HEK293 (cell line): ENCODE data around the gene DPP6.

Experiments used
- BCL11A ChIP-seq: fragments of 450-650 bp; formaldehyde crosslinking; IDR thresholded peaks from 2 replicates; pipeline ENCODE4 v1.5.1; 2016; ENCODE audit warnings: low read depth, missing biosample characterization, missing genetic modification characterization
- CTCF ChIP-seq: fragments of 450-650 bp; formaldehyde crosslinking; IDR thresholded peaks from 2 replicates; pipeline ENCODE4 v1.5.1; 2016; ENCODE audit warnings: missing biosample characterization, missing genetic modification characterization
- KLF7 ChIP-seq: fragments of 450-650 bp; formaldehyde crosslinking; IDR thresholded peaks from 2 replicates; pipeline ENCODE4 v1.5.1; 2016; ENCODE audit warnings: missing biosample characterization, missing genetic modification characterization, borderline replicate concordance
- PATZ1 ChIP-seq: fragments of 450-650 bp; formaldehyde crosslinking; IDR thresholded peaks from 2 replicates; pipeline ENCODE4 v1.5.1; 2016; ENCODE audit warnings: missing biosample characterization, missing genetic modification characterization
- ZBTB10 ChIP-seq: fragments of 450-650 bp; formaldehyde crosslinking; IDR thresholded peaks from 2 replicates; pipeline ENCODE4 v1.5.1; 2016; ENCODE audit warnings: missing biosample characterization, missing genetic modification characterization
- ZEB2 ChIP-seq: fragments of 450-650 bp; formaldehyde crosslinking; IDR thresholded peaks from 2 replicates; pipeline ENCODE4 v1.5.1; 2016; ENCODE audit warnings: missing biosample characterization, missing genetic modification characterization
- ZNF658 ChIP-seq: fragments of 450-650 bp; formaldehyde crosslinking; IDR thresholded peaks from 2 replicates; pipeline ENCODE4; 2016; ENCODE audit warnings: missing biosample characterization, missing genetic modification characterization
- ZNF747 ChIP-seq: fragments of 450-650 bp; formaldehyde crosslinking; IDR thresholded peaks from 2 replicates; pipeline ENCODE4 v1.5.1; 2016; ENCODE audit warnings: missing biosample characterization, missing genetic modification characterization
- ZSCAN5A ChIP-seq: fragments of 450-650 bp; formaldehyde crosslinking; IDR thresholded peaks from 2 replicates; pipeline ENCODE4 v1.5.1; 2016; ENCODE audit warnings: missing biosample characterization, missing genetic modification characterization
- TF ChIP-seq, protein P1 (sequence below): fragments of 450-650 bp; formaldehyde crosslinking; IDR thresholded peaks from 2 replicates; pipeline ENCODE4 v1.5.1; 2016; ENCODE audit warnings: missing biosample characterization, missing genetic modification characterization
- TF ChIP-seq, protein P2 (sequence below): fragments of 450-650 bp; formaldehyde crosslinking; IDR thresholded peaks from 2 replicates; pipeline ENCODE4 v1.5.1; 2016; ENCODE audit warnings: missing biosample characterization, missing genetic modification characterization, borderline replicate concordance
- TF ChIP-seq, protein P3 (sequence below): IDR thresholded peaks from 2 replicates; pipeline ENCODE4 v1.6.1; 2011; ENCODE audit warnings: mild to moderate bottlenecking, low read depth, low read length, borderline replicate concordance
- TF ChIP-seq, protein P4 (sequence below): fragments of 450-650 bp; formaldehyde crosslinking; IDR thresholded peaks from 2 replicates; pipeline ENCODE4 v1.5.1; 2017; ENCODE audit warnings: missing biosample characterization, missing genetic modification characterization

DNA sequence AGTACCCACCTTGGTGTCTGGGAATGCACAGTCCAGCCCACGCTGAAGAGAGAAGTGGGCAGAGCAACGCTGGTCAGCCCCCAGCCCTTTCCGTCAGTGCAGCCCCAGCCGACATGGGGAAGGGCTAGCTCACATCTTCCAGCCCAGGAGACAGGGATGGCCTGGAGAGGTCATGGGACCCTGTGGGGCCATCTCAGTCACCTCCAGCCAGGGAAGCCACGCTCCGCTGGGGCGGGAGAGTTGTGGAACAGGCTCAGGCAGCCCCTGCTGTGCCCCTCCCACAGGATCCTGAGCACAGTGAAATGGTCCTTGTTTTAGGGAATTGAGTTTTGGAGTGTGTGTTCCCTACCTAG, 865.6 kb downstream of the DPP6 start:
- no peak for TF ChIP-seq ZBTB10 (tag by site-specific recombination)
- no peak for TF ChIP-seq ZSCAN5A
- TF ChIP-seq, protein P1, sequence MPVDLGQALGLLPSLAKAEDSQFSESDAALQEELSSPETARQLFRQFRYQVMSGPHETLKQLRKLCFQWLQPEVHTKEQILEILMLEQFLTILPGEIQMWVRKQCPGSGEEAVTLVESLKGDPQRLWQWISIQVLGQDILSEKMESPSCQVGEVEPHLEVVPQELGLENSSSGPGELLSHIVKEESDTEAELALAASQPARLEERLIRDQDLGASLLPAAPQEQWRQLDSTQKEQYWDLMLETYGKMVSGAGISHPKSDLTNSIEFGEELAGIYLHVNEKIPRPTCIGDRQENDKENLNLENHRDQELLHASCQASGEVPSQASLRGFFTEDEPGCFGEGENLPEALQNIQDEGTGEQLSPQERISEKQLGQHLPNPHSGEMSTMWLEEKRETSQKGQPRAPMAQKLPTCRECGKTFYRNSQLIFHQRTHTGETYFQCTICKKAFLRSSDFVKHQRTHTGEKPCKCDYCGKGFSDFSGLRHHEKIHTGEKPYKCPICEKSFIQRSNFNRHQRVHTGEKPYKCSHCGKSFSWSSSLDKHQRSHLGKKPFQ (tag by site-specific recombination): no peak
- TF ChIP-seq, protein P2, sequence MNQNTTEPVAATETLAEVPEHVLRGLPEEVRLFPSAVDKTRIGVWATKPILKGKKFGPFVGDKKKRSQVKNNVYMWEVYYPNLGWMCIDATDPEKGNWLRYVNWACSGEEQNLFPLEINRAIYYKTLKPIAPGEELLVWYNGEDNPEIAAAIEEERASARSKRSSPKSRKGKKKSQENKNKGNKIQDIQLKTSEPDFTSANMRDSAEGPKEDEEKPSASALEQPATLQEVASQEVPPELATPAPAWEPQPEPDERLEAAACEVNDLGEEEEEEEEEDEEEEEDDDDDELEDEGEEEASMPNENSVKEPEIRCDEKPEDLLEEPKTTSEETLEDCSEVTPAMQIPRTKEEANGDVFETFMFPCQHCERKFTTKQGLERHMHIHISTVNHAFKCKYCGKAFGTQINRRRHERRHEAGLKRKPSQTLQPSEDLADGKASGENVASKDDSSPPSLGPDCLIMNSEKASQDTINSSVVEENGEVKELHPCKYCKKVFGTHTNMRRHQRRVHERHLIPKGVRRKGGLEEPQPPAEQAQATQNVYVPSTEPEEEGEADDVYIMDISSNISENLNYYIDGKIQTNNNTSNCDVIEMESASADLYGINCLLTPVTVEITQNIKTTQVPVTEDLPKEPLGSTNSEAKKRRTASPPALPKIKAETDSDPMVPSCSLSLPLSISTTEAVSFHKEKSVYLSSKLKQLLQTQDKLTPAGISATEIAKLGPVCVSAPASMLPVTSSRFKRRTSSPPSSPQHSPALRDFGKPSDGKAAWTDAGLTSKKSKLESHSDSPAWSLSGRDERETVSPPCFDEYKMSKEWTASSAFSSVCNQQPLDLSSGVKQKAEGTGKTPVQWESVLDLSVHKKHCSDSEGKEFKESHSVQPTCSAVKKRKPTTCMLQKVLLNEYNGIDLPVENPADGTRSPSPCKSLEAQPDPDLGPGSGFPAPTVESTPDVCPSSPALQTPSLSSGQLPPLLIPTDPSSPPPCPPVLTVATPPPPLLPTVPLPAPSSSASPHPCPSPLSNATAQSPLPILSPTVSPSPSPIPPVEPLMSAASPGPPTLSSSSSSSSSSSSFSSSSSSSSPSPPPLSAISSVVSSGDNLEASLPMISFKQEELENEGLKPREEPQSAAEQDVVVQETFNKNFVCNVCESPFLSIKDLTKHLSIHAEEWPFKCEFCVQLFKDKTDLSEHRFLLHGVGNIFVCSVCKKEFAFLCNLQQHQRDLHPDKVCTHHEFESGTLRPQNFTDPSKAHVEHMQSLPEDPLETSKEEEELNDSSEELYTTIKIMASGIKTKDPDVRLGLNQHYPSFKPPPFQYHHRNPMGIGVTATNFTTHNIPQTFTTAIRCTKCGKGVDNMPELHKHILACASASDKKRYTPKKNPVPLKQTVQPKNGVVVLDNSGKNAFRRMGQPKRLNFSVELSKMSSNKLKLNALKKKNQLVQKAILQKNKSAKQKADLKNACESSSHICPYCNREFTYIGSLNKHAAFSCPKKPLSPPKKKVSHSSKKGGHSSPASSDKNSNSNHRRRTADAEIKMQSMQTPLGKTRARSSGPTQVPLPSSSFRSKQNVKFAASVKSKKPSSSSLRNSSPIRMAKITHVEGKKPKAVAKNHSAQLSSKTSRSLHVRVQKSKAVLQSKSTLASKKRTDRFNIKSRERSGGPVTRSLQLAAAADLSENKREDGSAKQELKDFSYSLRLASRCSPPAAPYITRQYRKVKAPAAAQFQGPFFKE (tag by site-specific recombination): no peak
- TF ChIP-seq, protein P3, sequence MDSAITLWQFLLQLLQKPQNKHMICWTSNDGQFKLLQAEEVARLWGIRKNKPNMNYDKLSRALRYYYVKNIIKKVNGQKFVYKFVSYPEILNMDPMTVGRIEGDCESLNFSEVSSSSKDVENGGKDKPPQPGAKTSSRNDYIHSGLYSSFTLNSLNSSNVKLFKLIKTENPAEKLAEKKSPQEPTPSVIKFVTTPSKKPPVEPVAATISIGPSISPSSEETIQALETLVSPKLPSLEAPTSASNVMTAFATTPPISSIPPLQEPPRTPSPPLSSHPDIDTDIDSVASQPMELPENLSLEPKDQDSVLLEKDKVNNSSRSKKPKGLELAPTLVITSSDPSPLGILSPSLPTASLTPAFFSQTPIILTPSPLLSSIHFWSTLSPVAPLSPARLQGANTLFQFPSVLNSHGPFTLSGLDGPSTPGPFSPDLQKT: no peak
- no peak for TF ChIP-seq CTCF (tag by site-specific recombination)
- no peak for TF ChIP-seq PATZ1
- TF ChIP-seq ZEB2 (tag by site-specific recombination): no peak
- TF ChIP-seq, protein P4, sequence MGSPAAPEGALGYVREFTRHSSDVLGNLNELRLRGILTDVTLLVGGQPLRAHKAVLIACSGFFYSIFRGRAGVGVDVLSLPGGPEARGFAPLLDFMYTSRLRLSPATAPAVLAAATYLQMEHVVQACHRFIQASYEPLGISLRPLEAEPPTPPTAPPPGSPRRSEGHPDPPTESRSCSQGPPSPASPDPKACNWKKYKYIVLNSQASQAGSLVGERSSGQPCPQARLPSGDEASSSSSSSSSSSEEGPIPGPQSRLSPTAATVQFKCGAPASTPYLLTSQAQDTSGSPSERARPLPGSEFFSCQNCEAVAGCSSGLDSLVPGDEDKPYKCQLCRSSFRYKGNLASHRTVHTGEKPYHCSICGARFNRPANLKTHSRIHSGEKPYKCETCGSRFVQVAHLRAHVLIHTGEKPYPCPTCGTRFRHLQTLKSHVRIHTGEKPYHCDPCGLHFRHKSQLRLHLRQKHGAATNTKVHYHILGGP (tag by site-specific recombination): no peak
- no peak for TF ChIP-seq ZNF747 (tag by site-specific recombination)
- no peak for TF ChIP-seq BCL11A (tag by site-specific recombination)
- no peak for TF ChIP-seq ZNF658 (tag by site-specific recombination)
- TF ChIP-seq KLF7 (tag by site-specific recombination): no peak
